K562 (cell line): ENCODE results near the gene AREL1. TPM values are rescaled to one million over a fixed set of nuclear protein-coding genes. Genes with fewer than 3 reads are reported as not detected.

Source experiments
- ATAC-seq: fragments of 200-7000 bp; cut with Tn5 transposase; 3 replicates; pipeline ENCODE4 v1.9.1; 2020; ENCODE audit warnings: moderate library complexity
- BruUV-seq: library from RNA; stranded (reverse); fragments of 400-500 nt; replicated peaks from 2 replicates; lab custom pipeline; 2021; lab: Mats Ljungman, UMichigan
- CTCF ChIA-PET: fragments of 300-600 bp; formaldehyde crosslinking; extraction: SDS; loops from one replicate; lab custom pipeline; 2021; ENCODE audit warnings: low intra/inter-chr PET ratio; lab: Yijun Ruan, JAX
- POLR2A ChIA-PET: fragments of 300-600, 350-650 bp; sonication (Branson Sonifier 250); formaldehyde crosslinking; extraction: SDS; loops from one replicate; lab custom pipeline; 2021; ENCODE audit warnings: antibody characterized with exemption, inconsistent platforms; lab: Yijun Ruan, JAX
- DNase-seq, 4 experiments: peaks; one replicate each; pipeline versions ENCODE4 v3.0.0 to v3.0.0-alpha.2; 2011 to 2018; ENCODE audit warnings: low spot score in 3 of 4, mixed read lengths in 3 of 4; ENCODE audit errors: extremely low read depth in 1 of 4
- FAIRE-seq: peaks from 2 replicates; lab custom pipeline; 2011; peaks lifted over from hg19 to GRCh38; lab: Jason Lieb, UNC
- H2AFZ ChIP-seq: 2 replicates; pipeline ENCODE4 v1.6.0; 2011; ENCODE audit warnings: low read depth, low read length, control low read depth, inconsistent platforms
- H3K27ac ChIP-seq: fragments of 200-600 bp; 3 replicates; pipeline ENCODE4 v1.8.0; 2011; ENCODE audit warnings: low read depth, mild to moderate bottlenecking, control low read depth, inconsistent platforms, low read length, moderate library complexity, mixed read lengths; ENCODE audit errors: extremely low read depth
- H3K27me3 ChIP-seq, 2 experiments: fragments of 300-600 bp in 1 of 2; 2 replicates in 1 of 2; 3 replicates in 1 of 2; pipeline versions ENCODE4 v1.6.0 to v1.8.0; 2011; ENCODE audit warnings: inconsistent platforms in 2 of 2, low read length in 2 of 2, mild to moderate bottlenecking in 1 of 2, mixed read lengths in 1 of 2, moderate library complexity in 1 of 2; ENCODE audit not compliant: control insufficient read depth in 2 of 2, insufficient read depth in 2 of 2
- H3K36me3 ChIP-seq: fragments of 300-600 bp; 3 replicates; pipeline ENCODE4 v1.8.0; 2011; ENCODE audit warnings: mild to moderate bottlenecking, low read length, inconsistent platforms; ENCODE audit not compliant: control insufficient read depth, insufficient read depth
- H3K4me1 ChIP-seq, 2 experiments: fragments of 200-600 bp in 1 of 2; replicated peaks in 1 of 2; 2 replicates in 1 of 2; 3 replicates in 1 of 2; pipeline versions ENCODE4 v1.5.1 to v1.8.0; 2011; ENCODE audit warnings: inconsistent platforms in 2 of 2, low read length in 2 of 2, mild to moderate bottlenecking in 1 of 2, mixed read lengths in 1 of 2, moderate library complexity in 1 of 2; ENCODE audit not compliant: control insufficient read depth in 2 of 2, insufficient read depth in 2 of 2
- H3K4me2 ChIP-seq: 2 replicates; pipeline ENCODE4 v1.6.1; 2011; ENCODE audit warnings: low read length, control low read depth, inconsistent platforms, mixed read lengths; ENCODE audit not compliant: insufficient read depth
- H3K4me3 ChIP-seq: fragments of 200-600 bp; sonication (generic), shearing (Covaris generic); 2 replicates; pipeline ENCODE4 v1.5.1; 2016; ENCODE audit warnings: control low read depth, inconsistent platforms
- H3K79me2 ChIP-seq: fragments of 200-600 bp; 3 replicates; pipeline ENCODE4 v1.8.0; 2011; ENCODE audit warnings: low read length, inconsistent platforms; ENCODE audit not compliant: control insufficient read depth, insufficient read depth
- H3K9ac ChIP-seq, 2 experiments: 2 replicates each; pipeline versions ENCODE4 v1.6.0 to v1.6.1; 2011; ENCODE audit warnings: low read depth in 2 of 2, low read length in 2 of 2, control low read depth in 1 of 2, inconsistent platforms in 1 of 2, mild to moderate bottlenecking in 1 of 2, mixed read lengths in 1 of 2; ENCODE audit not compliant: insufficient read depth in 1 of 2
- H3K9me1 ChIP-seq: one replicate; pipeline ENCODE4 v1.6.0; 2011; ENCODE audit warnings: inconsistent platforms, mild to moderate bottlenecking, low read length, moderate library complexity; ENCODE audit not compliant: control insufficient read depth, insufficient read depth
- H3K9me3 ChIP-seq: replicated peaks from 2 replicates; pipeline ENCODE4 v1.5.1; 2011; ENCODE audit warnings: low read depth, low read length, inconsistent platforms; ENCODE audit not compliant: control insufficient read depth, insufficient read depth
- H4K20me1 ChIP-seq: replicated peaks from 2 replicates; pipeline ENCODE4 v1.6.1; 2011; ENCODE audit warnings: low read length, inconsistent platforms, mixed read lengths; ENCODE audit not compliant: control insufficient read depth, insufficient read depth
- ARID2 ChIP-seq: fragments of 450-650 bp; IDR thresholded peaks from 2 replicates; pipeline ENCODE4 v1.6.1; 2017; ENCODE audit warnings: antibody characterized with exemption, mild to moderate bottlenecking
- BDP1 ChIP-seq: IDR thresholded peaks from 3 replicates; pipeline ENCODE4 v1.6.1; 2011; ENCODE audit not compliant: insufficient read length, insufficient read depth
- CBX1 ChIP-seq: sonication (generic); IDR thresholded peaks from 2 replicates; pipeline ENCODE4 v1.6.1; 2016; ENCODE audit warnings: antibody characterized with exemption, low read depth, mild to moderate bottlenecking
- ETV5 ChIP-seq: sonication (generic); formaldehyde crosslinking; IDR thresholded peaks from 2 replicates; pipeline ENCODE4 v1.4.0; 2020; ENCODE audit warnings: low read depth, mild to moderate bottlenecking, missing genetic modification reagents
- KLF1 ChIP-seq: fragments of 450-650 bp; IDR thresholded peaks from 2 replicates; pipeline ENCODE4 v1.6.1; 2016; ENCODE audit warnings: missing genetic modification characterization, missing compliant biosample characterization
- MEF2D ChIP-seq: conservative IDR thresholded peaks from 2 replicates; pipeline ENCODE4 v1.6.1; 2016; ENCODE audit warnings: low read depth, missing genetic modification characterization, missing compliant biosample characterization
- NFE2 ChIP-seq: IDR thresholded peaks from 2 replicates; pipeline ENCODE4 v1.6.1; 2014; ENCODE audit warnings: antibody characterized with exemption, low read depth
- NR3C1 ChIP-seq: sonication (generic); formaldehyde crosslinking; IDR thresholded peaks from 2 replicates; pipeline ENCODE4 v1.8.1; 2022; ENCODE audit warnings: missing genetic modification reagents
- TAF1 ChIP-seq: IDR thresholded peaks from 2 replicates; pipeline ENCODE4 v1.6.1; 2011; ENCODE audit warnings: mild to moderate bottlenecking, low read length, moderate library complexity; ENCODE audit not compliant: insufficient read depth, control insufficient read depth, severe bottlenecking; ENCODE audit errors: extremely low read depth
- ZNF316 ChIP-seq: fragments of 450-650 bp; IDR thresholded peaks from 2 replicates; pipeline ENCODE4 v1.6.1; 2016
- ZNF507 ChIP-seq: conservative IDR thresholded peaks from 2 replicates; pipeline ENCODE4 v1.6.1; 2017; ENCODE audit warnings: missing genetic modification characterization, missing compliant biosample characterization
- in situ Hi-C: fragments of 300-500 bp; cut with MboI; formaldehyde crosslinking; loops from 4 replicates; pipeline ENCODE4 v1.15.0; 2018; ENCODE audit warnings: inconsistent platforms, mixed read lengths
- intact Hi-C: fragments of 100-400 bp; cut with micrococcal nuclease; formaldehyde crosslinking; loops from 2 replicates; pipeline ENCODE4 v1.14.2; 2022
- polyA plus RNA-seq, 8 experiments: library from polyadenylated mRNA; depleted of rRNA in 4 of 8; stranded (reverse) in 5 of 8; unstranded in 3 of 8; fragments of >200 nt; fragmentation: Nextera tagmentation in 2 of 8; fragmentation: Illumina TruSeq in 1 of 8; extraction: Ambion mirVana in 2 of 8; extraction: Trizol in 1 of 8; gene quantifications; 2 replicates each; pipeline versions ENCODE4 v1.2.1 to v1.2.3, GENCODE V29; 2011 to 2014; ENCODE audit warnings: inconsistent platforms in 1 of 8, missing spikeins in 1 of 8
- total RNA-seq, 7 experiments: library from RNA; depleted of rRNA in 6 of 7; stranded (reverse); fragments of >200 nt in 6 of 7; fragmentation: Illumina TruSeq in 2 of 7; extraction: Trizol in 2 of 7; gene quantifications; 2 replicates each; pipeline versions ENCODE4 v1.2.1 to v1.2.3, GENCODE V29; 2011 to 2021; ENCODE audit warnings: low replicate concordance in 1 of 7
- TF ChIP-seq, protein P1 (sequence below): fragments of 450-650 bp; formaldehyde crosslinking; IDR thresholded peaks from 2 replicates; pipeline ENCODE4 v1.4.0; 2020; ENCODE audit warnings: mild to moderate bottlenecking, mixed read lengths
- TF ChIP-seq, protein P2 (sequence below): fragments of 450-650 bp; formaldehyde crosslinking; IDR thresholded peaks from 2 replicates; pipeline ENCODE4 v1.4.0; 2020; ENCODE audit warnings: mild to moderate bottlenecking, moderate library complexity

The AREL1 gene
- total and polyA plus RNA-seq, 9 of the 15 experiments (the other 6 are each of a cell fraction or from before 2014, with no cell fraction given) = 6.0 to 24.8 (median 16.6) TPM

DNA sequence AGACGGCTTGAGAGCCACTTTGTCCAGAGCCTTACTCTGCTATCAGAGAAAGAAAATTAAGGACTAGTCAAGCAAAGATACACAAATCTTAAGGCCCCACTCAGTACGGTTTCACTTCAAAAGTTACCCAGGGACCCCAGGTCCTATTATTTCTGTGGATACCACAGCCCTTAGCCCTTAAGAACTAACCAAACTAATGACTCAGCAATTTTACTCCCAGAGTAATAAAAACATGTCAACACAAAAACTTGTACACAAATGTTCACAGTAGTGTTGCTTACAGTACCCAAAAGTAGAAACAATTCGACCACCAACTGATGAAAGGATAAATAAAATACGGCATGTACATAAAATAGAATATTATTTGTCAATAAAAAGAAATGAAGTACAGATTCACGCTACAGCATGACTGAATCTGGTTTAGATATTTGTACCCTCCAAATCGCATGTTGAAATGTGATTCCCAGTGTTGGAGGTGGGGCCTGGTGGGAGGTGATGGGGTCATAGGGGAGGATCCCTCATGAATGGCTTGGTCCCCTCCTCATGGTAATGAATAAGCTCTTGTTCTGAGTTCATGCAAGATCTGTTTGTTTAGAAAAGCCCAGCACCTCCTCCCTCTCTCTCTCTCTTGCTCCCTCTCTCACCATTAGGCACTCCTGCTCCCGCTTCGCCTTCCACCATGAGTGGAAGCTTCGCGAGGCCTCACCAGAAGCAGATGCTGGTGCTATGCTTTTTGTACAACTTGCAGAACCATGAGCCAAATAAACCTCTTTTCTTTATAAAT, 30.5 kb downstream of the AREL1 start (continued):
- TF ChIP-seq, protein P1, sequence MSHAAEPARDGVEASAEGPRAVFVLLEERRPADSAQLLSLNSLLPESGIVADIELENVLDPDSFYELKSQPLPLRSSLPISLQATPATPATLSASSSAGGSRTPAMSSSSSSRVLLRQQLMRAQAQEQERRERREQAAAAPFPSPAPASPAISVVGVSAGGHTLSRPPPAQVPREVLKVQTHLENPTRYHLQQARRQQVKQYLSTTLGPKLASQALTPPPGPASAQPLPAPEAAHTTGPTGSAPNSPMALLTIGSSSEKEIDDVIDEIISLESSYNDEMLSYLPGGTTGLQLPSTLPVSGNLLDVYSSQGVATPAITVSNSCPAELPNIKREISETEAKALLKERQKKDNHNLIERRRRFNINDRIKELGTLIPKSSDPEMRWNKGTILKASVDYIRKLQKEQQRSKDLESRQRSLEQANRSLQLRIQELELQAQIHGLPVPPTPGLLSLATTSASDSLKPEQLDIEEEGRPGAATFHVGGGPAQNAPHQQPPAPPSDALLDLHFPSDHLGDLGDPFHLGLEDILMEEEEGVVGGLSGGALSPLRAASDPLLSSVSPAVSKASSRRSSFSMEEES = no peak
- TF ChIP-seq MEF2D (tag) = no peak
- peak; percentile 96 for TF ChIP-seq ZNF316
- TF ChIP-seq NFE2 = peak; percentile 65
- TF ChIP-seq TAF1 = no peak

DNA sequence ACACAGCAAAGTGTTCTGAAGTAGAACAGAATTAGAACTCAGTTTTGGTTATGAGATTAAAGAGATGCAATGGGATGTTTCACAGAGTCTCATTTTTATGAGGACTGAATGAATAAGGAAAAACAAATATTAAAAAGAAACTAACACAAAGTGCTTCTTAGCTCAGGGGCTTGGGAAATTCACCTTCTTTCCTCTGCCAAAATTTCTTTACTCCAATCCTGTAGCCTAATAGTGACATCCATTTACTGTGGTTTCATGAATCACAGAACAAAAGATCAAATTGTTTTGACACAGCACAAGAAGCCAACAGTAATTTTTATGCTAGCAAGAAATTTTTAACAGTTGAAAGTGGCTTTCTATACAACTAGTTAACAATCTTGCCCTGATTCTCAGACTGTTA, 37.7 kb downstream of the AREL1 start:
- Histone ChIP-seq H3K27ac (no peak overlapping the region), H4K20me1 (no peaks in the 10 kb centered on the region), H3K9me3 (no peaks in the 10 kb centered on the region)
- in situ Hi-C loops = no loop called here
- TF ChIP-seq ETV5 (CRISPR knock-in tag) = no peak
- TF ChIP-seq NR3C1 (CRISPR knock-in tag) = no peak
- TF ChIP-seq BDP1 = no peak
- no peak for TF ChIP-seq KLF1 (tag)
- TF ChIP-seq, protein P2, sequence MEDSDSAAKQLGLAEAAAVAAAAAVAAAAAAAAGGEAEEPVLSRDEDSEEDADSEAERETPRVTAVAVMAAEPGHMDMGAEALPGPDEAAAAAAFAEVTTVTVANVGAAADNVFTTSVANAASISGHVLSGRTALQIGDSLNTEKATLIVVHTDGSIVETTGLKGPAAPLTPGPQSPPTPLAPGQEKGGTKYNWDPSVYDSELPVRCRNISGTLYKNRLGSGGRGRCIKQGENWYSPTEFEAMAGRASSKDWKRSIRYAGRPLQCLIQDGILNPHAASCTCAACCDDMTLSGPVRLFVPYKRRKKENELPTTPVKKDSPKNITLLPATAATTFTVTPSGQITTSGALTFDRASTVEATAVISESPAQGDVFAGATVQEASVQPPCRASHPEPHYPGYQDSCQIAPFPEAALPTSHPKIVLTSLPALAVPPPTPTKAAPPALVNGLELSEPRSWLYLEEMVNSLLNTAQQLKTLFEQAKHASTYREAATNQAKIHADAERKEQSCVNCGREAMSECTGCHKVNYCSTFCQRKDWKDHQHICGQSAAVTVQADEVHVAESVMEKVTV (CRISPR knock-in tag) = no peak
- no peak for TF ChIP-seq CBX1
- TF ChIP-seq ARID2 = no peak
- TF ChIP-seq ZNF507 (tag) = no peak
- TF ChIP-seq, all 486 proteins: peak for 0
- no peak for DNase-seq
- intact Hi-C loops = no loop called here
- H3K4me2 ChIP-seq = no peak overlapping the region
- ATAC-seq = no peak
- H2AFZ ChIP-seq = no peak overlapping the region
- no peak overlapping the region for H3K4me3 ChIP-seq
- ChIA-PET POLR2A (no interaction called here), CTCF (no interaction called here)
- no peaks in the 10 kb centered on the region for H3K9me1 ChIP-seq
- no peak overlapping the region for H3K9ac ChIP-seq
- H3K36me3 ChIP-seq = peaks cover 61% of the 10 kb centered on the region; the same call in 2 of the 3 replicates
- H3K27me3 ChIP-seq = no peaks in the 10 kb centered on the region
- no peaks in the 10 kb centered on the region for H3K79me2 ChIP-seq
- H3K4me1 ChIP-seq = no peaks in the 10 kb centered on the region
- BruUV-seq = no TSS peak
- FAIRE-seq = no peak
